ELR (cell line): Measurements from ENCODE around the gene BARX1.
"Not testable (repeated sequence)": the region's sequence is repeated elsewhere in the genome, so short reads cannot be mapped to it uniquely, and the experiment has no call there.

Experiments
- DNase-seq: peaks from one replicate; pipeline ENCODE4 v3.0.0-alpha.2; 2015; ENCODE audit warnings: low read depth

Gene BARX1

DNA sequence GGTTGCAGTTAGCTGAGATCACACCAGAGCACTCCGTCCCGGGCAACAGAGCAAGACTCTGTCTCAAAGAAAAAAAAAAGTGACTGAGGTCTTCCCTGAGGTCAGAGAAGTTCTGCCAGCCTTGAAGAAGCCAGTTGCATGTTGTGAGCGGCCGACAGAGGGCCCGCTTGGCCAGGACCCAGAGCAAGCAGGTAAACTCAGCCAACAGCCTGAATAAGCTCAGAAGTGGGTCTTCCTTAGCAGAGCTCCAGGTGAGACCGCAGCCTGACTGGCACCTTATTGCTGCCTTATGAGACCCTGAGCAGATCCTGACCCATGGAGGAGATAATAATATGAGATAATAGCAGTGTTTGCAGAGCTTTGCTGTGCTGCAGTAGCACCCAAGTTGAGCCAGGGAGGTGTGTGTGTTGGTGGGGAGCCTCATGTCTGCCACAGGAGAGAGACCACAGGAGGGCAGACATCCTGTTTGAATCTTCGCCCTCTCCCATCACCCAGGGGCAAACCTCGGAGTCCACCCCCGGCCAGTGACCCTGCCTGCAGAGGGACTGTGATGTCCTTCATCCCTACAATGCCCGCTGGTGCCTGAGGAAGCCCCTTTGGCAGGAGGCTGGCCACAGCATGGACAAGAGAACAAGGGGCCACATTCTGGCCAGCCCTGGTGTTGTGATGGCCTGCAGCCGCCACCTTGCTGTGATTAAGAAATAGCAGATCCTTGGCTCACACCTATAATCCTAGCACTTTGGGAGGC is 10.8 kb upstream of the BARX1 start:
- DNase-seq = peak; percentile 21

DNA sequence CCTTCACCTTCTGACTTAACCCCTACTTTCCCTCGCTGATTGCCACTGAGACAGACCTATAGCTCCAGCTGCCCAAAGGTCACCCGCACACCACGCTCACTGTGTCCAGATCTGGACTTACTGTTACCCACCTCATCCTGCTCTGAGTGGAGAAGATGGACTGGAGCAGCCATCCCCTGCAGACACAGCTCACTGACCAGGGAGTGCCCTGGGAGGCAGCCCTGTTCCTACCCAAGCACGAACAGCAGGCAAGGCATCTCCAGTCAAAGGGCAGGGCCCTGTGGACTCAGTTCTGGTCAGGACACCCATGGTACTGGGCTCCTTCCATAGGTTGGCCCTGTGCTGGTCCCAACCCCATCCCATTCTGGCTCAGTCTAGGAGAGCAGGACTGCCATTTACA is 9.5 kb upstream of the BARX1 start:
- DNase-seq = no peak

DNA sequence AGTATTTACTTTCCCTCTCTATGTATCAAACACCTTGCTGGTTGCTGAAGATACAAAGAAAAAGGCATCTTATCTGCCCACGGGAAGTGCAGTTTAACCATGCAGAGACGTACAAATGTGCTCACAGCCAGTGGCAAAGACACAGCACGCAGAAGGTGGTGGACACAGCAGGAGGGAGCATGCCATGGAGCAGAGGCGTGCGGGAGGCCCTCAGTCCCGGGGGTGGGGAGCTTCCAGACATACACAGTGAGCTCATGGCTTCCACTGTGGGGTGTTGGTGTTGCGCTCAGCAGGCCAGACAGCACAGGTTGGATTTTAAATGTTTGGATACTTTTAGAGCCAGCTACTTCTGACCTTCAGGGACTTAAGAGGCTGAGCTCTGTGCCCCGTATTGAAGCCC is 8.8 kb upstream of the BARX1 start:
- no peak for DNase-seq

DNA sequence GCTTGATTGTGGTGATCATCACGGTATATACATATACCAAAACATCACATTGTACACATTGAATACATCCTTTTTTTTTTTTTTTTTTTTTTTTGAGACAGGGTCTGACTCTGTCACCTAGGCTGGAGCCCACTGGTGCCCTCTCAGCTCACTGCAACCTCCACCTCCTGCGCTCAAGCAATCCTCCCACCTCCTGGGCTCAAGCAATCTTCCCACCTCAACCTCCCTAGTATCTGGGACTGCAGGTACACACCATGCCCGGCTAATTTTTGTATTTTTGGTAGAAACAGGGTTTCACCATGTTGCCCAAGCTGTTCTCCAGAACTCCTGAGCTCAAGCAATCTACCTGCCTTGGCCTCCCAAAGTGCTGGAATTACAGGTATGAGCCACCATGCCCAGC is 8.3 kb upstream of the BARX1 start:
- not testable (repeated sequence) for DNase-seq

- DNase-seq = peak; percentile 84
Observed at GRCh38 chr9:93962561-93963440, 7.6 kb upstream of the BARX1 start.

DNA sequence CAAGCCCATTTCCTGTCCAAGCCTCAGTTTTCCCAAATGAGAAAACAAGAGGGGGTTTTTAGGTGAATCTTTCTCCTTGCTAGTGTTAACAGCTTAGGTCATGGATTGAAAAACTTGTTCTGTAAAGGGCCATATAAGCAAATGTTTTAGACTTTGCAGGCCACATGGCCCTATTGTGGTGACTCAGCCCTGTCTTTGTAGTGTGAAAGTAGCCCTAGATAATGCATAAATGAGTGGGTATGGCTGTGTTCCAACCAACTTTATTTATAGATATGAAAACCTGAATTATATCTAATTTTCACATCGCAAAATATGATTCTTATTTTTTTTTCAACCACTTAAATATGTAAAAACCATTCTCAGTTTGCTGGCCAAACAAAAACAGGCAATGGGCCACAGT is 6.9 kb upstream of the BARX1 start:
- DNase-seq = no peak

DNA sequence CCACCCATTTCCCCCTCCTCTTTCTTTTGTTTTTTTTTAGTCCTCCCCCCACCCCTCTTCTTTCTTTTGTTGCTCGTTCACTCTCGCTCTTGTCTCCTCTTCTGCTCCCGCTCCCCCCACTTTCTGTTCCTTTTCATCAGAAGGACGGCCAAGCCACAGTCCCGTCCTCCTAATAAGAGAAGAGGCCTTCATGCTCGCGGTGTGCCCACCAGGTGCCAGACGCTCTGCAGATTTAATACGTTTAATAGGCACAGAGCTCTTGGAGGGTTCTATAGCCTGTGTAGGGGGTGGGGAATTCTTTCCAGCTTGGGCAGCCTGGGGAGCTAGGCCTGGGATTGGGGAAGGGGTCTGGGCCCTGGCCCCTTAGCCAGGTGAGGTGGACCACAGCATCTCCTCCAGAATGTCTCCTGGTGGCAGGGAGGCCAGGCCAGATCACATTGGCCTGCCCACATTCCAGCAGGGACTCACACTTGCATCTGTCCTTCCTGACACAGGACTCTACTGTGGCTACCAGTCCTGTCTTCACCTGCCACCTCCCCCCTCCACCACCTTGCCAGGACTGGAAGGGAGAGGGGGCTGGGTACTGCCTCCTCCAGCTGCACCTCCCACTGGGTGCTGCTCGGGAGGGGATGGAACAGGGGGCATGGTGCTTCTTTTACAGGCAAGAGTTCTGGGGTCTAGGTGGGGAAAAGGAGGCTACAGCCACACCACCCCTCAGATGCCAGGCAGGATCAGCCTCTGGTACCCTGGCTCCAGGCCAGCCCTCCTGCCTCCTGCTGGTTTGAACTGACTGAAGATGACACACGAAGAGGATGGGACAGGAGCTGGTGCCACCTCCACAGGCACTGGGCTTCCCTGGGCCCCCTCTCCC is 6.1 kb upstream of the BARX1 start:
- DNase-seq = no peak

- peak; percentile 18 for DNase-seq
Observed at GRCh38 chr9:93960221-93960970, 5.2 kb upstream of the BARX1 start.

DNA sequence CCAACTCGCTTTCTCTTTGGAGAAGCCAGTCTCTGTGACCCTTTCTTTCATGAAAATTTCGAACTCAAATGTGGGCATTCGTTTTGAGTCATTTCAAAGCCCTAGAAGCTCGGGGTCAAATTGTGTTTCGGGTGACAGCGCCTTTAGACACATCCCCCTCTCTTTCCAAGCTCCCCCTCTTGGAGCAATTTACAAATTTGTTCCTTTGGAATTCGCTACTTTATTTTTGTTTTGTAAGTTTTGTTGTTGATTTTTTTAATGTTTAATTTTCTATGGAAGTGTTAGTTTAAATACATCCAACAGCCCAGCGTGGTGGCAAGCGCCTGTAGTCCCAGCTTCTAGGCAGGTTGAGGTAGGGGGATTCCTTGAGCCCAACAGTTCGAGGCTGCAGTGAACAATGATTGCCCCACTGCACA is 4.6 kb upstream of the BARX1 start:
- no peak for DNase-seq

DNA sequence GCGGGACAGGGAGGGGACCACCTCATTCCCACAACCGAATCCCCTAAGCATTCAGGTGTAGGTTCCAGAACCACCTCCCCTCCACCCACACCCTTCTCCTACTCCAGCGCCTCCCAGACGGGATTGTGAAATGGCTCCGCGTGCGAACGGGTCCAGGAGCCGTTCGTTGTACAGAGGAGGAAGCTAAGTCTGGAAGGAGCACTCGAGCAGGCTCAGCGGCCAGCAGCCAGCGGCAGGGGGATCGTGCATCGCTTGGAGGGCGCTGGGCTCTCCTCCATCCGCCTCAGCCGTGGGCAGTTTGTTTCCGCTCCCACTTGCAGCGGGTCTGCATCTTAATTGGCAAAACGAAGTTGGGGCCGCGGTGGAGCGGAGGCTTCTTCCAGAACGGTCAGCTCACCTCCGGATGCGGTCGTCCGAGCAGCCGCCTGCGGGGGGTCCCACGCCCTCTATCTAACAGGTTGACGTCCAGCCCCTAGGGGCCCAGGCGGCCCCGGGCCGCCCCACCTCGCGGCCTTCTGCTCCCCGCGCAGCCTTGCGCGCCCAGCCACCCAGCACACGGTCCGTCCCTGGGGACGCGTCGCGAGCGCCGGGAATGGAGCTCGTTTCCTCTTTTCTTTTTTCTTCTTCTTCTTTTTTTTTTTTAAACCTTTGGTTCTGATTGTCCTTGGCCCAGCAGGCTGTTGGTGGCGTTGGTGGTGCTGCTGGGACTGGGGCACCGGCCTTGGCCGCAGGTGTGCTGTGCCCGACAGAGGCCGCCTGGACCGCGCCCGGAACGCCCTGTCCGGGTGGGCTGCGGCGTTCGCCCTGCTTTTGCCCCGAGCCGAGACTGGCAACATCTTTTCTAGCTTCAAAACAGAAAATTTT is 3.9 kb upstream of the BARX1 start:
- no peak for DNase-seq

DNA sequence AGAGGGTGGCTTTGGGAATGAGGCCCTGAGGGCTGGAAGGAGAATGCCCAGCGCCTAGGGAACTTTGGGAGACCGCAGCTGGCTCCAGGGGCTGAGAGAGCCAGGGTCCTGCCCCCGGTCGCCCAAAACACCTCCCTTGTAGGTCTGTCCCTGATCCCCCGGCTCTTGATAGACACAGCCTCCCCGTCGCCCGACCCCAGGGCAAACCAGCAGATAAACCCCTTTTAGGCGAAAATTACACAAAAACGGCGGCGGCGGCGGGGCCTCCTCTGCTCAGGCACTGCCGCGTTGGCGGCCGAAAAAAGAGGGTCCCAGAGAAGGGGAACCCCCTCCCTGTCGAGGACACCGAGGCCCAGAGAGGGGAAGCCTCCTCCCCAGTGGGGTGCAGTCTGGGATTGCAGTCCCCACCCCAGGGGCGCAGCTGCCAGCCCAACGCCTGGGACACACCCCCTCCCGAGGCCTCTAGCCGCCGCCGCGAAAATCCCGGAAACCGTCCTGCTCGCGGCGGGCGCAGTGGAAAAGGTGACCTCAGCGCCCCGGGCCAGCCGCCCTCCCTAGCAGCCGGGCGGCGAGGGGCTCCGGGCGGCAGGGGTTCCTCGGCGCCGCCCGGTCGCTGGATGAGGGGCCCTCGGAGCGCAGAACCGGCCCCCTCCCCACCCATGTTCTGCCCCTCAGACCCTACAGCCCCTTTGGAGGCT is 3.1 kb upstream of the BARX1 start:
- DNase-seq = no peak

GRCh38 chr9:93955981-93956784 is 1.0 kb upstream of the BARX1 start:
- DNase-seq = no peak

- DNase-seq = no peak
Observed at GRCh38 chr9:93954434-93955061, 607 bp downstream of the BARX1 start.

DNA sequence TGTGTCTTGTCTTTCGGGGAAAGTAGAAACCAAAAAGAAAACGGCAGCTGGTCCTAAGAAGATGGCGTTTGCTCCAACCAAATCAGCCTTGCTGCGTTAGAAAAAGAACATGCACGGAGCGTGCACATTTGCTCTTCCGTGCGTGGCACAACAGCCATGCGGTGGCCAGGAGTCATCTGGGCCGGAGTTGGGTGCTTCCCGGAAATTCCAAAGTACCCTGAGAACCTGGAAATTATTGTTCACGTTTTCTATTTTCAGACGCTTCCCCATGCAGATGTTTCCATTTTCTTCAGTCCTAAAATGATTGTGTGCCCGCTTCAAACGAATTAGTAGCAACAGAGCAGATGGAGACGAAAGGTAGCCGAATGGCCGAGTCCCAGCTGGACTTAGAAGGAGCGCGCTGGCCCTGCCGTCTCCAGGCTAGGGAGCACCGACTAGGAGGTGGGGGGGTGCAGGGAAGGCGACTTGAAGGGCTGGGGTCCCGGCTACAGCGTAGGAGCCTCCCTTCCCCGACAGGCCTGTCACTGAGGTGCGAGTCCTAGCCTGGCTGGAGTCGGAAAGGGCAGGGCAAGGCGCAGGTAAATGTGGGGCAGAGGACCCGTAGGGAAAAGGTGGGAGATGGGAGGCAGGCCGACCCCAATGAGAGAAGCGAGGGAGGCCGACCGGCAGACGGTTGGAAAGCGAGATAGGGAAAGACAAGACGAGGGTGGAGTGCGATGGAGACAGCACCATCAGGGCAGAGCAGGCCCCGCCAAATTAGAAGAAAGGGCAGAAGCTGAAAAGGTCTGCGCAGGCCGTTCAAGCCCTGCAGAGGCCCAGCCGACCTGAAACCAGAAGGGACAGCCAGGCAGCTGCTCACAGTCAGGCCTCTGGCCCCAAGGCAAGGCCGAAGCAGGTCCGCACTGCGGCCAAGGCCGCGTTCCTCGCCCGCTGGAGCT is 1.4 kb downstream of the BARX1 start:
- no peak for DNase-seq

- DNase-seq = no peak
Observed at GRCh38 chr9:93952784-93953495, 2.2 kb downstream of the BARX1 start.

- DNase-seq = no peak
Observed at GRCh38 chr9:93952119-93952783, 2.9 kb downstream of the BARX1 start.
